Esophagus squamous epithelium (tissue), 5 donors: ENCODE data around the gene TIGD6. TPM values are rescaled to one million over a fixed set of nuclear protein-coding genes. Genes with fewer than 3 reads are reported as not detected.

Source experiments
- DNase-seq: peaks from one replicate; lab custom pipeline; 2025; lab: John Stamatoyannopoulos, UW
- H3K27ac ChIP-seq, 4 donors: fragments of 200-600 bp; sonication (generic); one replicate each; pipeline ENCODE4 v1.5.1; 2016 to 2019; ENCODE audit warnings: mild to moderate bottlenecking in 1 of 4
- H3K27me3 ChIP-seq, 4 donors: fragments of 200-600 bp; sonication (generic); 1 replicate in 3 of 4; 2 replicates in 1 of 4; pipeline versions ENCODE4 v1.5.1 to v1.6.0; 2017 to 2021; ENCODE audit warnings: antibody characterized with exemption in 1 of 4
- H3K36me3 ChIP-seq, 3 donors: fragments of 200-600 bp; sonication (generic); one replicate each; pipeline ENCODE4 v1.5.1; 2016 to 2019
- H3K4me1 ChIP-seq, 3 donors: fragments of 200-600 bp; sonication (generic); one replicate each; pipeline ENCODE4 v1.5.1; 2017 to 2019
- H3K4me3 ChIP-seq, 4 donors: fragments of 200-600 bp; sonication (generic); 1 replicate in 3 of 4; 2 replicates in 1 of 4; pipeline ENCODE4 v1.5.1; 2016 to 2019; ENCODE audit warnings: mild to moderate bottlenecking in 2 of 4, moderate library complexity in 1 of 4
- H3K9me3 ChIP-seq, 3 donors: fragments of 200-600 bp; sonication (generic); one replicate each; pipeline ENCODE4 v1.5.1; 2016 to 2019
- CTCF ChIP-seq, 6 experiments: fragments of 450-650 bp in 4 of 6; fragments of 200-600 bp in 2 of 6; sonication (generic) in 2 of 6; IDR thresholded peaks; one replicate each; pipeline ENCODE4 v1.5.1; 2016 to 2019; ENCODE audit warnings: antibody characterized with exemption in 6 of 6, mild to moderate bottlenecking in 4 of 6, moderate library complexity in 4 of 6
- POLR2A ChIP-seq, 4 donors: fragments of 450-650 bp; IDR thresholded peaks; one replicate each; pipeline ENCODE4 v1.6.1; 2017; ENCODE audit warnings: antibody characterized with exemption in 4 of 4, mild to moderate bottlenecking in 4 of 4, moderate library complexity in 3 of 4
- WGBS, 2 donors: methylation state at CpG; one replicate each; pipeline ENCODE4 v1.1.5; 2018; 5-methylcytosine and 5-hydroxymethylcytosine counted together
- intact Hi-C: fragments of 100-400 bp; cut with DNase I; formaldehyde crosslinking; loops from one replicate; pipeline ENCODE4 v1.15.0; 2022
- total RNA-seq, 4 donors: library from RNA; depleted of rRNA; stranded (reverse); fragments of >200 nt; gene quantifications; one replicate each; pipeline ENCODE4 v1.1.0, GENCODE V29; 2016
- donor health status: DM: yes; HTN: yes; CAD: no.

TIGD6 gene
- total RNA-seq, 4 donors from 2014 or later: 1.1 to 4.0 (median 1.4) TPM

GRCh38 chr5:149981206-149981605 lies 19.2 kb downstream of the TIGD6 start:
- Histone ChIP-seq H3K4me3 (no peak overlapping the region), H3K27me3 (no peaks in the 10 kb centered on the region), H3K27ac (no peak overlapping the region), H3K4me1 (no peaks in the 10 kb centered on the region), H3K9me3 (no peaks in the 10 kb centered on the region), H3K36me3 (peaks cover 5 to 98% (median 18%) of the 10 kb centered on the region in 3 donors)
- intact Hi-C loops: no loop called here
- TF ChIP-seq CTCF (IDR thresholded peaks at IDR 0.05): no peak
- TF ChIP-seq POLR2A (IDR thresholded peaks at IDR 0.05): no peak
- 71 to 76% methylated on average over 3 of the region's 3 CpGs for WGBS, 2 donors
- DNase-seq: no peak

GRCh38 chr5:149979896-149980295 lies 20.6 kb downstream of the TIGD6 start:
- no peak for DNase-seq
- intact Hi-C loops: no loop called here
- WGBS, 2 donors: 88 to 100% methylated on average over 1 of the region's 1 CpG

GRCh38 chr5:149975409-149975808 lies 25.0 kb downstream of the TIGD6 start:
- WGBS, 2 donors: 53% methylated on average over 2 of the region's 2 CpGs
- Histone ChIP-seq H3K4me1 (no peaks in the 10 kb centered on the region), H3K9me3 (no peaks in the 10 kb centered on the region), H3K4me3 (no peak overlapping the region), H3K27me3 (no peaks in the 10 kb centered on the region), H3K27ac (no peak overlapping the region), H3K36me3 (peaks cover 5 to 77% (median 15%) of the 10 kb centered on the region in 3 donors)
- intact Hi-C loops: no loop called here
- TF ChIP-seq POLR2A (IDR thresholded peaks at IDR 0.05) (no peak), CTCF (IDR thresholded peaks at IDR 0.05) (no peak)
- no peak for DNase-seq

More at GRCh38 chr5:149979896-149980295, 20.6 kb downstream of the TIGD6 start:
- Histone ChIP-seq H3K9me3 (no peaks in the 10 kb centered on the region), H3K27me3 (no peaks in the 10 kb centered on the region), H3K4me3 (no peak overlapping the region), H3K36me3 (peaks cover 5 to 98% (median 18%) of the 10 kb centered on the region in 3 donors), H3K27ac (no peak overlapping the region), H3K4me1 (no peaks in the 10 kb centered on the region)
- TF ChIP-seq CTCF (IDR thresholded peaks at IDR 0.05) (no peak), POLR2A (IDR thresholded peaks at IDR 0.05) (no peak)

- intact Hi-C loops: loop anchor here (5.0 kb wide), 1 partner anchor 317 kb away; no protein-coding TSS in a partner anchor
- 89 to 90% methylated on average over 4 of the region's 4 CpGs for WGBS, 2 donors
- TF ChIP-seq POLR2A (IDR thresholded peaks at IDR 0.05) (no peak), CTCF (IDR thresholded peaks at IDR 0.05) (no peak)
- Histone ChIP-seq H3K4me3 (no peak overlapping the region), H3K4me1 (no peaks in the 10 kb centered on the region), H3K9me3 (no peaks in the 10 kb centered on the region), H3K36me3 (peaks cover 0 to 25% (median 0%) of the 10 kb centered on the region in 3 donors), H3K27ac (no peak overlapping the region), H3K27me3 (no peaks in the 10 kb centered on the region)
- no peak for DNase-seq
Measured at GRCh38 chr5:149969181-149969930, 31.1 kb downstream of the TIGD6 start.

GRCh38 chr5:149966946-149967345 lies 33.5 kb downstream of the TIGD6 start:
- Histone ChIP-seq H3K27ac (no peak overlapping the region), H3K27me3 (no peaks in the 10 kb centered on the region), H3K36me3 (peaks cover 0 to 22% (median 0%) of the 10 kb centered on the region in 3 donors), H3K9me3 (no peaks in the 10 kb centered on the region), H3K4me1 (peaks cover 0 to 17% (median 6%) of the 10 kb centered on the region in 3 donors), H3K4me3 (no peak overlapping the region)
- intact Hi-C loops: loop anchor here (5.0 kb wide), 1 partner anchor 315 kb away; no protein-coding TSS in a partner anchor
- DNase-seq: no peak
- TF ChIP-seq CTCF (IDR thresholded peaks at IDR 0.05) (no peak), POLR2A (IDR thresholded peaks at IDR 0.05) (no peak)
- WGBS, 2 donors: 91 to 95% methylated on average over 3 of the region's 3 CpGs
